ENCODE data around the gene RIC1. TPM values are rescaled to one million over a fixed set of nuclear protein-coding genes. Genes with fewer than 3 reads are reported as not detected.

The RIC1 gene
- total and polyA plus RNA-seq, 2 of the 4 experiments (the other 2 are of a cell fraction), result 28.8 to 76.9 TPM

DNA sequence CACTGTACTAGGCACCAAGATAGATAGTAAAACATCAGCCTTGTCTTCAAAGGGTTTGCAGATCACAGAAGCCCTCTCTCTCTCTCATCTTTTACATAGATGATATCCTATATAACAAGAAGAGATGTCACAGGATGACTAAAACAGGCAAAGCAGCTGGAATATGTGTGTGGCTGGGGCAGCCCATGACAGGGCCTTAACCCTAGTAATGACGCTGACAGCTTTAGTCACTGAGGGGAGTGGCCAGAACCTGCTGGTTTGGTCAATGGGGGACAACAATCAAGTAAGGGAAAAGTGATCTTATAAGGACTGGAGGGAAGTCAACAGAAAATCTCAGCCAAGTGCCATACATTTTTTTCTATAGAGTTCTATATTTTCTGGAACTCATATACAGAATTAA lies 41.9 kb upstream of the RIC1 start:
- intact Hi-C loops (cut with micrococcal nuclease), result no loop called here
- DNase-seq (peak; percentile 95), ATAC-seq (ENCODE audit: low read depth) (peak; percentile 76)
- Histone ChIP-seq H3K27ac (ENCODE audit: insufficient read depth, low read length) (peak overlapping the region; percentile 88; the same call in 1 of the 2 replicates), H2AK5ac (ENCODE audit: low read depth, low read length) (peak overlapping the region; percentile 79), H3K18ac (ENCODE audit: low read depth, low read length) (peak overlapping the region; percentile 90; the same call in 1 of the 2 replicates), H4K5ac (ENCODE audit: low read depth, low read length) (peak overlapping the region; percentile 52; the same call in 1 of the 2 replicates), H4K91ac (ENCODE audit: insufficient read depth, low read depth, low read length) (peak overlapping the region; percentile 73), H3K9me1 (ENCODE audit: insufficient read depth, low read length) (peaks cover 2% of the 10 kb centered on the region; the same call in 1 of the 2 replicates), H3K4me2 (ENCODE audit: low read depth, low read length) (no peak overlapping the region; the same call in 1 of the 2 replicates), H3K4me3 (ENCODE audit: insufficient read depth, low read depth, low read length) (no peak overlapping the region), H3K4me1 (ENCODE audit: control insufficient read depth, insufficient read depth, low read length) (peaks cover 14% of the 10 kb centered on the region), H3K56ac (ENCODE audit: extremely low read depth, insufficient read depth, low read length) (peak overlapping the region; percentile 82), H3K79me1 (ENCODE audit: low read depth in 1 of 2, low read length in 2 of 2) (peaks cover 0 to 21% of the 10 kb centered on the region in 2 experiments; a peak in 2 of 4 replicates), H2AK9ac (replicated peaks; ENCODE audit: low read depth, low read length, poor library complexity) (no peak overlapping the region), H2BK20ac (ENCODE audit: low read depth, low read length) (peak overlapping the region; percentile 65), H3K23ac (ENCODE audit: low read depth, low read length) (peak overlapping the region; percentile 44; the same call in 1 of the 2 replicates), H3K4ac (ENCODE audit: low read depth, low read length) (peak overlapping the region; percentile 89), H3K36me3 (ENCODE audit: control insufficient read depth, insufficient read depth, low read length) (no peaks in the 10 kb centered on the region), H3K9ac (ENCODE audit: low read depth, low read length) (peak overlapping the region; percentile 28; the same call in 1 of the 2 replicates), H3K14ac (replicated peaks; ENCODE audit: low read depth, low read length) (peak overlapping the region; percentile 53), H4K8ac (ENCODE audit: low read depth in 2 of 2, low read length in 2 of 2) (peak overlapping the region; percentile 84 to 93), H2BK15ac (ENCODE audit: low read depth, low read length) (peak overlapping the region; percentile 90; the same call in 1 of the 3 replicates), H3K9me3 (ENCODE audit: control insufficient read depth, insufficient read depth, low read length) (no peaks in the 10 kb centered on the region), H2AFZ (replicated peaks; ENCODE audit: low read length, poor library complexity) (no peak overlapping the region), H2BK5ac (ENCODE audit: low read depth, low read length, poor library complexity, severe bottlenecking) (peak overlapping the region; percentile 92), H3K27me3 (ENCODE audit: control insufficient read depth, insufficient read depth, low read length) (no peaks in the 10 kb centered on the region), H2BK120ac (ENCODE audit: low read depth, low read length) (peak overlapping the region; percentile 71), H4K20me1 (ENCODE audit: insufficient read depth, low read length) (no peaks in the 10 kb centered on the region)
- no CpG with 5 or more reads among the region's 1 CpG for WGBS, 2 experiments (ENCODE audit: extremely low coverage in 2 of 2, insufficient read length in 1 of 2)
- TF ChIP-seq, protein P1, sequence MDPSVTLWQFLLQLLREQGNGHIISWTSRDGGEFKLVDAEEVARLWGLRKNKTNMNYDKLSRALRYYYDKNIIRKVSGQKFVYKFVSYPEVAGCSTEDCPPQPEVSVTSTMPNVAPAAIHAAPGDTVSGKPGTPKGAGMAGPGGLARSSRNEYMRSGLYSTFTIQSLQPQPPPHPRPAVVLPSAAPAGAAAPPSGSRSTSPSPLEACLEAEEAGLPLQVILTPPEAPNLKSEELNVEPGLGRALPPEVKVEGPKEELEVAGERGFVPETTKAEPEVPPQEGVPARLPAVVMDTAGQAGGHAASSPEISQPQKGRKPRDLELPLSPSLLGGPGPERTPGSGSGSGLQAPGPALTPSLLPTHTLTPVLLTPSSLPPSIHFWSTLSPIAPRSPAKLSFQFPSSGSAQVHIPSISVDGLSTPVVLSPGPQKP (IDR thresholded peaks at IDR 0.05; ENCODE audit: borderline replicate concordance, low read depth, low read length), result no peak
- no peak for TF ChIP-seq MXI1 (IDR thresholded peaks at IDR 0.05; ENCODE audit: borderline replicate concordance, low read depth, low read length)
- peak; percentile 61 for TF ChIP-seq RCOR1 (IDR thresholded peaks at IDR 0.05; ENCODE audit: insufficient replicate concordance, low read length)
- TF ChIP-seq FOS (IDR thresholded peaks at IDR 0.05; ENCODE audit: low read depth, low read length), result 0 out of 2 replicates have a peak, but pooled peaks have one; percentile 34
- TF ChIP-seq MAFK (IDR thresholded peaks at IDR 0.05; ENCODE audit: low read depth, low read length), result no peak
- TF ChIP-seq MAZ (IDR thresholded peaks at IDR 0.05; ENCODE audit: borderline replicate concordance, low read depth, low read length), result peak; percentile 21; the same call in 1 of the 2 replicates
- BruUV-seq (replicated peaks), result no TSS peak
- CTCF ChIA-PET, result interaction anchor here (1.6 kb wide), 1 partner anchor 145 kb away, joined by 10 read pairs; no protein-coding TSS in a partner anchor
- dilution Hi-C loops (cut with HindIII; ENCODE audit: low sequenced_read_pairs, unreplicated experiment), result no loop called here
- in situ Hi-C loops (cut with MboI; ENCODE audit: low sequenced_read_pairs), result loop anchor here (5.0 to 25.0 kb wide), 4 partner anchors 75 to 1200 kb away; partner anchors contain the start of genes JAK2 and PDCD1LG2
- POLR2A ChIA-PET (ENCODE audit: unreplicated experiment), result interaction anchor here (0.6 to 2.0 kb wide), 2 partner anchors 76 to 1780 kb away, joined by 3 to 9 read pairs; partner anchors contain the start of gene PDCD1LG2
